Measurements from ENCODE around the gene EEFSEC. TPM values are rescaled to one million over a fixed set of nuclear protein-coding genes. Genes with fewer than 3 reads are reported as not detected.

Gene EEFSEC
- total RNA-seq, 1 experiment from 2014 or later = 9.5 TPM

GRCh38 chr3:128271536-128272332, 118.5 kb downstream of the EEFSEC start:
- H3K4me3 Mint-ChIP-seq = no peak overlapping the region
- no peak overlapping the region for H3K27ac Mint-ChIP-seq
- no peak for DNase-seq

More at GRCh38 chr3:128271536-128272332, 118.5 kb downstream of the EEFSEC start:
- H2BK20ac ChIP-seq (ENCODE audit: low read depth, low read length, poor library complexity, severe bottlenecking) = no peak overlapping the region
- peaks cover 3% of the 10 kb centered on the region; the same call in 1 of the 2 replicates for H3K27me3 Mint-ChIP-seq (ENCODE audit: low read depth)
- no peaks in the 10 kb centered on the region for H3K79me1 ChIP-seq (ENCODE audit: insufficient read depth, low read depth, low read length, poor library complexity, severe bottlenecking)
- H3K9ac ChIP-seq (ENCODE audit: extremely low read depth, insufficient read length, low read length) = no peak overlapping the region
- no peaks in the 10 kb centered on the region for H3K27me3 ChIP-seq (ENCODE audit: insufficient read depth, low read length)
- H3K23ac ChIP-seq (ENCODE audit: insufficient read length, low read depth, low read length) = no peak overlapping the region
- no peak overlapping the region for H2BK15ac ChIP-seq (ENCODE audit: low read depth, low read length)
- TF ChIP-seq CTCF (conservative IDR thresholded peaks at IDR 0.05) = no peak
- no peaks in the 10 kb centered on the region for H3K23me2 ChIP-seq (ENCODE audit: insufficient read length, low read depth, low read length, poor library complexity, severe bottlenecking)
- H3K18ac ChIP-seq (ENCODE audit: insufficient read length, low read depth, low read length) = no peak overlapping the region
- H2AK5ac ChIP-seq (ENCODE audit: insufficient read length, low read length) = no peak overlapping the region
- no peak overlapping the region for H3T11ph ChIP-seq (ENCODE audit: low read length)
- H4K91ac ChIP-seq (ENCODE audit: insufficient read length, low read depth, low read length) = no peak overlapping the region
- no peaks in the 10 kb centered on the region for H3K9me3 Mint-ChIP-seq
- no peak overlapping the region for H2BK12ac ChIP-seq (ENCODE audit: insufficient read length, low read depth, low read length)
- H3K79me2 ChIP-seq (ENCODE audit: insufficient read depth, low read length) = no peaks in the 10 kb centered on the region
- H4K8ac ChIP-seq (replicated peaks; ENCODE audit: insufficient read length, low read depth, low read length) = no peak overlapping the region
- H4K5ac ChIP-seq (ENCODE audit: insufficient read length, low read depth, low read length) = no peak overlapping the region
- peaks cover 9% of the 10 kb centered on the region; the same call in 1 of the 2 replicates for H3K4me1 ChIP-seq (ENCODE audit: insufficient read depth, low read length)
- H3K36me3 Mint-ChIP-seq (ENCODE audit: insufficient read depth in 1 of 3, low read depth in 3 of 3) = no peaks in the 10 kb centered on the region; a peak in 1 of 7 replicates
- H3K14ac ChIP-seq (ENCODE audit: insufficient read depth, low read length) = no peak overlapping the region; the same call in 1 of the 2 replicates
- H2AFZ ChIP-seq (ENCODE audit: low read length) = no peak overlapping the region
- no peak overlapping the region for H2BK5ac ChIP-seq (ENCODE audit: insufficient read length, low read length)
- no CpG with 5 or more reads among the region's 11 CpGs for WGBS (ENCODE audit: extremely low coverage, insufficient read length, low lambda C conversion rate)
- no peak overlapping the region for H3K4me2 ChIP-seq (ENCODE audit: insufficient read depth, insufficient read length, low read length)
- no peaks in the 10 kb centered on the region for H4K20me1 ChIP-seq (ENCODE audit: control insufficient read depth, insufficient read depth, insufficient read length)
- peaks cover 28 to 30% of the 10 kb centered on the region in 2 experiments for H3K4me1 Mint-ChIP-seq
- H2BK120ac ChIP-seq (ENCODE audit: low read depth, low read length, poor library complexity, severe bottlenecking) = no peak overlapping the region
- no peak overlapping the region for H3K27ac ChIP-seq (ENCODE audit: insufficient read length, low read depth, low read length)
- H3K56ac ChIP-seq (ENCODE audit: insufficient read length, low read depth, low read length) = no peak overlapping the region
- no peak overlapping the region for H3K4ac ChIP-seq (ENCODE audit: low read depth, low read length)
- no peaks in the 10 kb centered on the region for H3K9me3 ChIP-seq (ENCODE audit: control insufficient read depth, low read depth, low read length)
